Measurements from ENCODE around the gene INHA.

INHA gene

DNA sequence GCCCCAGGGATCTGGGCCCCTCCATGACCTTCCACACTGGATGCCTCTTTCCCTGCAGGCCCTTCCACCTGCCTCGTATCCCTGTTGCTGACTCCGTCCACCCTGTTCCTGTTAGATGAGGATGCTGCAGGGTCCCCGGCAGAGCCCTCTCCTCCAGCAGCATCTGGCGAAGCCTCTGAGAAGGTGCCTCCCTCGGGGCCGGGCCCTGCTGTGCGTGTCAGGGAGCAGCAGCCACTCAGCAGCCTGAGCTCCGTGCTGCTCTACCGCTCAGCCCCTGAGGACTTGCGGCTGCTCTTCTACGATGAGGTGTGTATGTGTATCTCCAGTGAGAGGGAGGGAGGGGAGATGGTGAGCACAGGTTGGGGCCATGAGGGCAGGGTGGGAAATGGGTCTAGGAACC is 42.9 kb downstream of the INHA start:
- TF ChIP-seq, protein P1, sequence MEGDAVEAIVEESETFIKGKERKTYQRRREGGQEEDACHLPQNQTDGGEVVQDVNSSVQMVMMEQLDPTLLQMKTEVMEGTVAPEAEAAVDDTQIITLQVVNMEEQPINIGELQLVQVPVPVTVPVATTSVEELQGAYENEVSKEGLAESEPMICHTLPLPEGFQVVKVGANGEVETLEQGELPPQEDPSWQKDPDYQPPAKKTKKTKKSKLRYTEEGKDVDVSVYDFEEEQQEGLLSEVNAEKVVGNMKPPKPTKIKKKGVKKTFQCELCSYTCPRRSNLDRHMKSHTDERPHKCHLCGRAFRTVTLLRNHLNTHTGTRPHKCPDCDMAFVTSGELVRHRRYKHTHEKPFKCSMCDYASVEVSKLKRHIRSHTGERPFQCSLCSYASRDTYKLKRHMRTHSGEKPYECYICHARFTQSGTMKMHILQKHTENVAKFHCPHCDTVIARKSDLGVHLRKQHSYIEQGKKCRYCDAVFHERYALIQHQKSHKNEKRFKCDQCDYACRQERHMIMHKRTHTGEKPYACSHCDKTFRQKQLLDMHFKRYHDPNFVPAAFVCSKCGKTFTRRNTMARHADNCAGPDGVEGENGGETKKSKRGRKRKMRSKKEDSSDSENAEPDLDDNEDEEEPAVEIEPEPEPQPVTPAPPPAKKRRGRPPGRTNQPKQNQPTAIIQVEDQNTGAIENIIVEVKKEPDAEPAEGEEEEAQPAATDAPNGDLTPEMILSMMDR (IDR thresholded peaks at IDR 0.05), result no peak

DNA sequence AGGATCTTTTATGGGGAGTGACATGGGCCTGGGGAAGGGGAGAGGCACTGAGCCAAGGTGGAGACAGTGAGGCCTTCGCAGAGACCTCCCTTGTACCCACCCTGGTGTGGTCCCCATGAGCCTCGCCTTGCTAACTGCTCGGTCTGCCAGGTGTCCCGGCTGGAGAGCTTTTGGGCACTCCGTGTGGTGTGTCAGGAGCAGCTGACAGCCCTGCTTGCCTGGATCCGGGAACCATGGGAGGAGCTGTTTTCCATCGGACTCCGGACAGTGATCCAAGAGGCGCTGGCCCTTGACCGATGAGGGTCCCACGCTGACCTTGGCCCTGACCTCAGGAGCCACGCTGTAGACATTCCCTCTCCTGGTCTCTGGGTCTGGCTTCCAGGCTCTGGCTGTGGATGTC is 43.8 kb downstream of the INHA start:
- TF ChIP-seq, protein P1 (IDR thresholded peaks at IDR 0.05), result no peak

DNA sequence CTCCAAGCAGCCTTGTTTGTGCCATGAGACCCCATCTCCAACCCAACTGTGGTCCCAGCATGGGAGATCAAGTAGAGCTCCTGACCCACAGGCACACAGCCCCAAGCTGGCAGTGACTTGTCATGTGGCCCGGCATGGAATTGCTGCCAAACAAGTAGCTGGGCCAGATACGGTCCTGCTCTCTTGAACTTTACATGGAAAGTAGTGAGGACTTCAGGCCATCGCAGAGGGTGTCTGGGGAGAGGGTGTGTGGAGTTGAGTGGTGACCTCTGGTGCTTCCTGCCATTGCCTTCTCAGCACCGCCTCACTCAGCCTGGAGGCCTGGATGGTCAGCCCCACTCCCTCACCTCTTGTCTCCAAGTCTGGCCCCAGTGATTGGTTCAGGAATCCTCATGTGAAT is 44.4 kb downstream of the INHA start:
- TF ChIP-seq, protein P1 (IDR thresholded peaks at IDR 0.05), result no peak

DNA sequence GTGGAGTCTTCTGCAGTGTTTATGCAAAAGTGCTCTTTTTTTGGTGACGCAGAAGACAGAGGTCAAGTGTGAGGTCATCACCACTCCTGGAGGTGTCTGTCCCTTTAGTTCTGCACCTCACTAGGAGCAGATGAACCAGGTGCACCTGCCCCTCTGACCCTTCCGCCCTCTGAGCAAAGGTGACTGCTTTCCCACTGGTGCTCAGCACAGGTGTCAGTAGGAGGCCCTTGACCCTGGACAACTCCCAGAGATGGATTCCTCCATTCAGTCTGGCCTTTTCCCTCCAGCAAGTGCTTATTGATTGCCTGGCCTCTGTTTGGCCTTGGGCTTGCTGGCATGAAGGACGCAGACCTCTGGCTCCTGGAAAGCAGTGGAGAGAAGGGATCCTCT is 46.6 kb downstream of the INHA start:
- TF ChIP-seq, protein P1 (IDR thresholded peaks at IDR 0.05), result no peak

DNA sequence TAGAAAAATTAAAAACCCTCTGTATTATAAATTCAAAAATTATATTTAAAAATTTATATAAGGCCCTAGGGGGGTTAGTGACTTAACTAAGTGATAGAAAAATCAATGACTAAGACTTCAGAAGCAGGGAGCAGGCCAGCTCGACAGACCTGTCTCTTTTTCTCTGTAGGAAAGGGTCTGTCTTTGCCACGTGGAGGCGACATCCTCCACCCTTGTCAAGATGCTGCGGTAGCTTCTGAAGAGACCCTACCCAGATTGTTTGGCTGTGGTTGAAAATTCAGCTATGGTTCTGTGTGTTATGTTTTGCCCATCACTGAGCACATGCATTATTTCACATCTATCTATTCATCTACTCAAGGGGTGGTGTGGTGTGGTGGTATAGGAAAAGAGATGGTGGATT is 47.1 kb downstream of the INHA start:
- TF ChIP-seq, protein P1 (IDR thresholded peaks at IDR 0.05), result no peak

DNA sequence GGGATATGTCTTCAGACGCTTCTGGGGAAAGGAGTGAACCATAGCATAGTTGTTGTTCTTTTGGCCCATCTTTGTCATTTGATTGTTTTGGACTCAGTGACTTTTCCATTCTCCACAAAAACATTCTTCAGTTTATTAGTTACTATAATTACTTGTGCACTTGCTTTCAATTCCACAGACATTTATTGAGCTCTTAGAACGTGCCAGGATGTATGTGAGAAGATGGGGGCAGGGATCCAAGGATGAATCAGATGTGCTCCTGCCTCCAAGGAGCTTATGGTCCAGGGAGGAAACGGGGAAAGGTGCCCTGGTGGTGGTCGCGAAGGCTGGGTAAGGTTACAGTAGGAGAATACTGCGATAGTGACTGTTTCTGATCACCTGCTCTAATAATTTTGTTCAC is 48.4 kb downstream of the INHA start:
- TF ChIP-seq, protein P1 (IDR thresholded peaks at IDR 0.05), result no peak

DNA sequence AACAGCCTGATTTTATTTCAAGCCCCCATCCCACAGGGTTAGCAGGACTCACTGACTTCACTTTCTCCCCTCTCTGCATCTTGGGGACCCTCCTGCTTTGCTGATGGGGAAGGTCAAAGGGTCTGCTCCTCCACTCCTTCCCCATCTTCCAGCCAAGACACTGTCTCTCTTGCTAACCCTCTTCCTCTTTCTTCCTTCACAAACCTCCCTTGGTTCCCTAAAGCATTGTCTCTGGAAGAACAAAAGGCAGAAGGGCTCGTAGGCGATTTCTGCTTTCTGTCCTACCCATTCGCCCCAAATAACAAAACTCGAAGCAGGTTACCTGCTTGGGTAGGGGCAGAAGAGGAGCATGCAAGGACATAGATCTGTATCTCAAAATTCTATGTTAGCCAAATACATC is 49.8 kb downstream of the INHA start:
- TF ChIP-seq, protein P1 (IDR thresholded peaks at IDR 0.05), result no peak

DNA sequence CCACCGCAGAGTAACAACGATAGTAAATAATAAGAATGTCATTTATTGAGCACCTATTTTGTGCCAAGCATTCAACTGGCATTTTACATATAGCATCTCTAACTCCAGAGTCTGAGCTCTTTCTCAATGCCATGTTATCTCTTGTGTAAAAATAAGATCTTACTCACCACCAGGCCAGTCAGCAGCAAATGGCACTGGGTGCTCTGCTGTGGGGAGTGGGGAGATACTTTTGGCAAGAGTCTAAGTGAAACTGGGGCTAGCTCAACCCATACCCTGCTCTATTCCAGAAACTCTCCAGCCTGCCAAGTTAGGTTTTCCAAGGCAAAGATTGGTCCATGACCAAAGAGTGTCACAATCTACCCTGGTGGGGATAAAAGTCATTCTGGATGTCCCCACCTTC is 50.4 kb downstream of the INHA start:
- TF ChIP-seq, protein P1 (IDR thresholded peaks at IDR 0.05), result no peak
